Astrocyte (in vitro differentiated cells and primary cell): ENCODE results near the gene METTL16. TPM values are rescaled to one million over a fixed set of nuclear protein-coding genes. Genes with fewer than 3 reads are reported as not detected.
A peak's percentile ranks its signal among the peaks of the same experiment; 100 is the strongest.

ENCODE experiments used
- DNase-seq: peaks from one replicate; pipeline ENCODE4 v3.0.0-alpha.2; 2010; ENCODE audit warnings: low read depth
- FAIRE-seq: peaks from 2 replicates; lab custom pipeline; 2011; peaks lifted over from hg19 to GRCh38; lab: Jason Lieb, UNC
- H2AFZ ChIP-seq: 2 replicates; pipeline ENCODE4 v1.6.0; 2012; ENCODE audit warnings: low read depth, low read length, inconsistent platforms
- H3K27ac ChIP-seq: 2 replicates; pipeline ENCODE4 v1.5.1; 2011; ENCODE audit warnings: low read depth, low read length, inconsistent platforms
- H3K27me3 ChIP-seq: 2 replicates; pipeline ENCODE4 v1.6.0; 2011; ENCODE audit warnings: low read length, inconsistent platforms; ENCODE audit not compliant: insufficient read depth
- H3K36me3 ChIP-seq: 2 replicates; pipeline ENCODE4 v1.5.1; 2011; ENCODE audit warnings: low read length, inconsistent platforms; ENCODE audit not compliant: insufficient read depth
- H3K4me1 ChIP-seq: 2 replicates; pipeline ENCODE4 v1.5.1; 2011; ENCODE audit warnings: low read length, inconsistent platforms; ENCODE audit not compliant: insufficient read depth
- H3K4me2 ChIP-seq: 2 replicates; pipeline ENCODE4 v1.6.0; 2012; ENCODE audit warnings: low read length, inconsistent platforms
- H3K4me3 ChIP-seq: 2 replicates; pipeline ENCODE4 v1.5.1; 2011; ENCODE audit warnings: low read depth, mild to moderate bottlenecking, low read length, inconsistent platforms; ENCODE audit not compliant: insufficient read depth
- H3K79me2 ChIP-seq: 2 replicates; pipeline ENCODE4 v1.6.0; 2012; ENCODE audit warnings: mild to moderate bottlenecking, low read length, inconsistent platforms; ENCODE audit not compliant: insufficient read depth
- H3K9ac ChIP-seq: 2 replicates; pipeline ENCODE4 v1.6.0; 2012; ENCODE audit warnings: mild to moderate bottlenecking, low read length, inconsistent platforms
- H3K9me3 ChIP-seq: 2 replicates; pipeline ENCODE4 v1.5.1; 2012; ENCODE audit warnings: low read depth, mild to moderate bottlenecking, low read length, inconsistent platforms; ENCODE audit not compliant: insufficient read depth
- H4K20me1 ChIP-seq: 2 replicates; pipeline ENCODE4 v1.6.0; 2012; ENCODE audit warnings: low read length, inconsistent platforms; ENCODE audit not compliant: insufficient read depth
- H3K27ac Mint-ChIP-seq: one replicate; pipeline ENCODE4 v1.8.0; 2021; ENCODE audit warnings: mild to moderate bottlenecking, mixed read lengths; ENCODE audit not compliant: unreplicated experiment
- H3K27me3 Mint-ChIP-seq: one replicate; pipeline ENCODE4 v1.8.0; 2021; ENCODE audit warnings: low read depth, mixed read lengths; ENCODE audit not compliant: unreplicated experiment
- H3K36me3 Mint-ChIP-seq: one replicate; pipeline ENCODE4 v1.8.0; 2021; ENCODE audit warnings: low read depth, mixed read lengths; ENCODE audit not compliant: unreplicated experiment
- H3K4me1 Mint-ChIP-seq: one replicate; pipeline ENCODE4 v1.8.0; 2021; ENCODE audit warnings: low read depth, mixed read lengths; ENCODE audit not compliant: unreplicated experiment
- H3K4me3 Mint-ChIP-seq: one replicate; pipeline ENCODE4 v1.8.0; 2021; ENCODE audit warnings: mild to moderate bottlenecking, moderate library complexity, mixed read lengths; ENCODE audit not compliant: unreplicated experiment
- H3K9me3 Mint-ChIP-seq: one replicate; pipeline ENCODE4 v1.8.0; 2021; ENCODE audit warnings: mild to moderate bottlenecking, mixed read lengths; ENCODE audit not compliant: unreplicated experiment
- CTCF ChIP-seq: IDR thresholded peaks from 2 replicates; pipeline ENCODE4 v1.5.1; 2011; ENCODE audit warnings: low read depth, mild to moderate bottlenecking, inconsistent platforms, low read length, moderate library complexity; ENCODE audit not compliant: insufficient read depth
- EZH2 ChIP-seq: IDR thresholded peaks from 2 replicates; pipeline ENCODE4 v1.6.1; 2012; ENCODE audit warnings: mild to moderate bottlenecking, low read length, inconsistent platforms; ENCODE audit not compliant: insufficient read depth
- total RNA-seq: library from RNA; stranded (reverse); gene quantifications from 2 replicates; pipeline ENCODE4 v1.2.1, GENCODE V29; 2021

METTL16 gene
- total RNA-seq, 1 donor from 2014 or later: 28.4 TPM

GRCh38 chr17:2400877-2401425 lies 110.7 kb downstream of the METTL16 start, which contains the start of gene MNT:
Gene MNT (minus strand): TSS chr17:2401060. CDS start chr17:2400712, 348 bp downstream.
- H3K4me3 ChIP-seq: peak within 1 kb of the TSS; percentile 84
- H3K4me1 ChIP-seq: peaks cover 57% of the 10 kb centered on the region
- Mint-ChIP-seq H3K27ac (peak within 1 kb of the TSS; percentile 99), H3K4me3 (peak within 1 kb of the TSS; percentile 96), H3K4me1 (peaks cover 37% of the 10 kb centered on the region), H3K9me3 (no peaks in the 10 kb centered on the region), H3K27me3 (no peaks in the 10 kb centered on the region), H3K36me3 (no peaks in the 10 kb centered on the region)
- H3K9ac ChIP-seq: peak within 1 kb of the TSS; percentile 98
- no peaks in the 10 kb centered on the region for H3K9me3 ChIP-seq
- H3K27me3 ChIP-seq: no peaks in the 10 kb centered on the region
- H3K79me2 ChIP-seq: peaks cover 40% of the 10 kb centered on the region
- no peaks in the 10 kb centered on the region for H3K36me3 ChIP-seq
- peak within 1 kb of the TSS; percentile 93 for H3K4me2 ChIP-seq
- TF ChIP-seq EZH2 (no peak), CTCF (no peak)
- no peak for FAIRE-seq
- peak within 1 kb of the TSS; percentile 100 for H3K27ac ChIP-seq
- H4K20me1 ChIP-seq: peaks cover 20% of the 10 kb centered on the region
- peak within 1 kb of the TSS; percentile 65 for H2AFZ ChIP-seq
- peak; percentile 87 for DNase-seq

GRCh38 chr17:2400474-2400866 lies 111.2 kb downstream of the METTL16 start:
- H3K4me3 ChIP-seq: peak overlapping the region; percentile 84
- peak overlapping the region; percentile 93 for H3K4me2 ChIP-seq
- no peak for TF ChIP-seq CTCF
- no peak for TF ChIP-seq EZH2
- peaks cover 45% of the 10 kb centered on the region for H3K79me2 ChIP-seq
- Mint-ChIP-seq H3K27me3 (no peaks in the 10 kb centered on the region), H3K9me3 (no peaks in the 10 kb centered on the region), H3K4me3 (peak overlapping the region; percentile 96), H3K36me3 (no peaks in the 10 kb centered on the region), H3K4me1 (peaks cover 38% of the 10 kb centered on the region), H3K27ac (peak overlapping the region; percentile 99)
- H2AFZ ChIP-seq: no peak overlapping the region
- no peaks in the 10 kb centered on the region for H3K9me3 ChIP-seq
- H4K20me1 ChIP-seq: peaks cover 25% of the 10 kb centered on the region
- H3K4me1 ChIP-seq: peaks cover 57% of the 10 kb centered on the region
- FAIRE-seq (no peak), DNase-seq (no peak)
- no peaks in the 10 kb centered on the region for H3K27me3 ChIP-seq
- H3K9ac ChIP-seq: peak overlapping the region; percentile 98
- H3K36me3 ChIP-seq: no peaks in the 10 kb centered on the region
- H3K27ac ChIP-seq: peak overlapping the region; percentile 100
